Hepatocyte (in vitro differentiated cells): Measurements from ENCODE around the gene RNU4-1. TPM values are rescaled to one million over a fixed set of nuclear protein-coding genes. Genes with fewer than 3 reads are reported as not detected.

Source experiments
- DNase-seq: peaks from one replicate; pipeline ENCODE4 v3.0.0-alpha.2; 2016; ENCODE audit warnings: low spot score
- H2AFZ ChIP-seq: fragments of 200-600 bp; sonication (generic); 2 replicates; pipeline ENCODE4 v1.6.0; 2016; ENCODE audit warnings: antibody characterized with exemption, mild to moderate bottlenecking
- H3K27ac ChIP-seq: fragments of 200-600 bp; sonication (generic); 2 replicates; pipeline ENCODE4 v1.5.1; 2016; ENCODE audit warnings: mild to moderate bottlenecking
- H3K27me3 ChIP-seq: fragments of 200-600 bp; sonication (generic); 2 replicates; pipeline ENCODE4 v1.6.1; 2016
- H3K36me3 ChIP-seq: fragments of 200-600 bp; sonication (generic); replicated peaks from 2 replicates; pipeline ENCODE4 v1.5.1; 2016; ENCODE audit warnings: low read depth; ENCODE audit not compliant: insufficient read depth
- H3K4me1 ChIP-seq: fragments of 200-600 bp; sonication (generic); 2 replicates; pipeline ENCODE4 v1.5.1; 2016; ENCODE audit warnings: mild to moderate bottlenecking, moderate library complexity; ENCODE audit not compliant: insufficient read depth
- H3K4me2 ChIP-seq: fragments of 200-600 bp; sonication (generic); 2 replicates; pipeline ENCODE4 v1.6.0; 2016
- H3K4me3 ChIP-seq: fragments of 200-600 bp; sonication (generic); 2 replicates; pipeline ENCODE4 v1.5.1; 2016; ENCODE audit warnings: mild to moderate bottlenecking
- H3K79me2 ChIP-seq: fragments of 200-600 bp; sonication (generic); 2 replicates; pipeline ENCODE4 v1.6.0; 2017; ENCODE audit warnings: mild to moderate bottlenecking
- H3K9me2 ChIP-seq: fragments of 200-600 bp; sonication (generic); replicated peaks from 2 replicates; pipeline ENCODE4 v1.6.0; 2017; ENCODE audit warnings: mild to moderate bottlenecking; ENCODE audit not compliant: insufficient read depth
- H3K9me3 ChIP-seq: fragments of 200-600 bp; sonication (generic); 2 replicates; pipeline ENCODE4 v1.5.1; 2016; ENCODE audit warnings: low read depth, mild to moderate bottlenecking
- H4K20me1 ChIP-seq: fragments of 200-600 bp; sonication (generic); 2 replicates; pipeline ENCODE4 v1.6.0; 2016; ENCODE audit warnings: mild to moderate bottlenecking; ENCODE audit not compliant: insufficient read depth, poor library complexity, severe bottlenecking
- EZH2 ChIP-seq: fragments of 200-600 bp; sonication (generic); IDR thresholded peaks from 2 replicates; pipeline ENCODE4 v1.6.1; 2016; ENCODE audit warnings: antibody characterized with exemption, mild to moderate bottlenecking, borderline replicate concordance
- EZH2phosphoT487 ChIP-seq: fragments of 200-600 bp; sonication (generic); IDR thresholded peaks from one replicate; pipeline ENCODE4 v1.6.1; 2018; ENCODE audit warnings: antibody characterized with exemption, mild to moderate bottlenecking, low read depth, moderate library complexity; ENCODE audit not compliant: unreplicated experiment, severe bottlenecking
- WGBS: methylation state at CpG from one replicate; pipeline ENCODE4 v1.1.6; 2016; ENCODE audit warnings: low lambda C conversion rate; ENCODE audit errors: missing lambda C conversion rate; 5-methylcytosine and 5-hydroxymethylcytosine counted together
- polyA plus RNA-seq: library from polyadenylated mRNA; unstranded; fragments of >200 nt; fragmentation: Nextera tagmentation; extraction: Ambion mirVana; gene quantifications from 2 replicates; pipeline ENCODE4 v1.2.1, GENCODE V29; 2016
- total RNA-seq: library from RNA; depleted of rRNA; stranded (reverse); fragments of >200 nt; gene quantifications from 2 replicates; pipeline ENCODE4 v1.2.3, GENCODE V29; 2014
- TF ChIP-seq, protein P1 (sequence below): fragments of 200-600 bp; sonication (generic); IDR thresholded peaks from 2 replicates; pipeline ENCODE4 v1.5.1; 2016; ENCODE audit warnings: antibody characterized with exemption, mild to moderate bottlenecking; ENCODE audit not compliant: poor library complexity

RNU4-1 gene
- total and polyA plus RNA-seq, 2 experiments from 2014 or later: under 0.01 TPM; not detected in 1

GRCh38 chr12:120262852-120263747 is 29.9 kb downstream of the RNU4-1 start:
- Histone ChIP-seq H3K79me2 (peaks cover 74% of the 10 kb centered on the region), H2AFZ (no peak overlapping the region), H3K4me2 (peak overlapping the region; percentile 82), H3K4me1 (peaks cover 42% of the 10 kb centered on the region), H4K20me1 (peaks cover 56% of the 10 kb centered on the region), H3K4me3 (peak overlapping the region; percentile 4), H3K36me3 (no peaks in the 10 kb centered on the region), H3K27me3 (no peaks in the 10 kb centered on the region), H3K9me3 (no peaks in the 10 kb centered on the region), H3K9me2 (no peaks in the 10 kb centered on the region), H3K27ac (peak overlapping the region; percentile 84)
- DNase-seq: no peak
- WGBS: 55% methylated on average over 15 of the region's 15 CpGs
- TF ChIP-seq EZH2phosphoT487 (no peak), EZH2 (no peak)
- TF ChIP-seq, protein P1, sequence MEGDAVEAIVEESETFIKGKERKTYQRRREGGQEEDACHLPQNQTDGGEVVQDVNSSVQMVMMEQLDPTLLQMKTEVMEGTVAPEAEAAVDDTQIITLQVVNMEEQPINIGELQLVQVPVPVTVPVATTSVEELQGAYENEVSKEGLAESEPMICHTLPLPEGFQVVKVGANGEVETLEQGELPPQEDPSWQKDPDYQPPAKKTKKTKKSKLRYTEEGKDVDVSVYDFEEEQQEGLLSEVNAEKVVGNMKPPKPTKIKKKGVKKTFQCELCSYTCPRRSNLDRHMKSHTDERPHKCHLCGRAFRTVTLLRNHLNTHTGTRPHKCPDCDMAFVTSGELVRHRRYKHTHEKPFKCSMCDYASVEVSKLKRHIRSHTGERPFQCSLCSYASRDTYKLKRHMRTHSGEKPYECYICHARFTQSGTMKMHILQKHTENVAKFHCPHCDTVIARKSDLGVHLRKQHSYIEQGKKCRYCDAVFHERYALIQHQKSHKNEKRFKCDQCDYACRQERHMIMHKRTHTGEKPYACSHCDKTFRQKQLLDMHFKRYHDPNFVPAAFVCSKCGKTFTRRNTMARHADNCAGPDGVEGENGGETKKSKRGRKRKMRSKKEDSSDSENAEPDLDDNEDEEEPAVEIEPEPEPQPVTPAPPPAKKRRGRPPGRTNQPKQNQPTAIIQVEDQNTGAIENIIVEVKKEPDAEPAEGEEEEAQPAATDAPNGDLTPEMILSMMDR: no peak

DNA sequence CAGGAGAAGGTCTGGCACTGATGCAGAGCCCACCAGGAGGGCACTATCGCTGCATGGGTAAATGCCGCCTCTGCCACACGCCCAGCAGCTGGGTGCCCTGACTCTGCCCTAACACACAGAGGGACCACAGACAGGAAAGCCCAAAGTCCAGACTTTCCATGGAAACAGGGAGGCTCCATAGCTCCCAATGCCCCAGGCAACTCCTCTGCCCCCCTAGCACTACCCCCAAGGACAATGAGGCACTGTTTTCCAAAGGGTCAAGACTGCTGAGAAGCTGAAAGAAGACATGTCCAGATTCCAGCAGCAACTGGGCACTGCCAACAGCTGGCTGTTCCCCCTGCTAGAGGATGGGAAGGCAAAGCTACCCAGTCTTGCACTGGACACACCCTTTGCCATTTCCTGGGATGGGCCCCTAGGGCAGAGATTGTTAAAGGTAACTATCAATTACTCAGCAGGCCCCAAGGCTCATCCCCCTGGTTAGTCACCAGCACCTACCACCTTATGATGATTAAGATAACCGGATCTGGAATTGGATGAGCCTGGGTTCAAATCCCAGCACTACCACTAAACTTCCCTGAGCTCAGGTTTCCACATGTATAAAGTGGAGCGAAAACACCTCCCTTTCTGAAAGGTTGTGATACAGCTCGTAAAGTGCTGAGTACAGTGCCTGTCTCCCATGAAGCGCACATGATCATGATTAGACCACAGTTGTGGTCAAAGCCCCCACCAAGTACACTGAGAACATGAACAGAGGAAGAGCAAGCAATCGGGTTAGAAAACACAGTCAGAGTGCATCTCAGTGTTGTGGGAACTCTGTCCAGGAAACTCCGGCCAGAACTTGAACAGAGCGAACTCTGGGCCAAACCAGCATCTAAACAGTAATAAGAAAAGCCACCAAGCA is 30.8 kb downstream of the RNU4-1 start:
- no peak for TF ChIP-seq EZH2
- no peak for TF ChIP-seq EZH2phosphoT487
- Histone ChIP-seq H2AFZ (no peak overlapping the region), H3K9me3 (no peaks in the 10 kb centered on the region), H3K4me2 (peak overlapping the region; percentile 82), H3K27me3 (no peaks in the 10 kb centered on the region), H3K79me2 (peaks cover 83% of the 10 kb centered on the region), H4K20me1 (peaks cover 64% of the 10 kb centered on the region), H3K4me3 (no peak overlapping the region), H3K9me2 (no peaks in the 10 kb centered on the region), H3K4me1 (peaks cover 42% of the 10 kb centered on the region), H3K36me3 (no peaks in the 10 kb centered on the region), H3K27ac (peak overlapping the region; percentile 84)
- 83% methylated on average over 10 of the region's 10 CpGs for WGBS
- DNase-seq: no peak

DNA sequence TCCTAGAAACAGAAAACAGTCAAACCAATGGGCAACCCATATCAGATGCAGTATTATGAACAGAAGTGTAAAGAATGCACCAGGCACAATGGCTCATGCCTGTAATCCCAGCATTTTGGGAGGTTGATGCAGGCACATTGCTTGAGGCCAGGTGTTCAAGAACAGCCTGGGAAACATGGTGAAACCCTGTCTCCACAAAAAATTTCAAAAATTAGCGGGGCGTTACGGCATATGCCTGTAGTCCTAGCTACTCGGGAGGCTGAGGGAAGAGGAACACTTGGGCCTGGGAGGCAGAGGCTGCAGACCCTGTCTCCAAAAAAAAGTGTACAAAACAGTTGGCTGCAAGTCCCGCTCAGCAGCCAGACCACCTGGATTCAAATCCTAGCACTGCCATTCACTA is 32.4 kb downstream of the RNU4-1 start:
- Histone ChIP-seq H3K27me3 (no peaks in the 10 kb centered on the region), H3K4me2 (no peak overlapping the region), H2AFZ (no peak overlapping the region), H3K36me3 (no peaks in the 10 kb centered on the region), H4K20me1 (peaks cover 74% of the 10 kb centered on the region), H3K9me2 (no peaks in the 10 kb centered on the region), H3K4me3 (no peak overlapping the region), H3K27ac (no peak overlapping the region), H3K9me3 (no peaks in the 10 kb centered on the region), H3K4me1 (peaks cover 49% of the 10 kb centered on the region), H3K79me2 (peaks cover 99% of the 10 kb centered on the region)
- no peak for DNase-seq
- WGBS: 97% methylated on average over 5 of the region's 5 CpGs
- TF ChIP-seq EZH2phosphoT487: no peak
- TF ChIP-seq EZH2: no peak
- TF ChIP-seq, protein P1: no peak
